ENCODE results near the gene CTDSP1.

DNA sequence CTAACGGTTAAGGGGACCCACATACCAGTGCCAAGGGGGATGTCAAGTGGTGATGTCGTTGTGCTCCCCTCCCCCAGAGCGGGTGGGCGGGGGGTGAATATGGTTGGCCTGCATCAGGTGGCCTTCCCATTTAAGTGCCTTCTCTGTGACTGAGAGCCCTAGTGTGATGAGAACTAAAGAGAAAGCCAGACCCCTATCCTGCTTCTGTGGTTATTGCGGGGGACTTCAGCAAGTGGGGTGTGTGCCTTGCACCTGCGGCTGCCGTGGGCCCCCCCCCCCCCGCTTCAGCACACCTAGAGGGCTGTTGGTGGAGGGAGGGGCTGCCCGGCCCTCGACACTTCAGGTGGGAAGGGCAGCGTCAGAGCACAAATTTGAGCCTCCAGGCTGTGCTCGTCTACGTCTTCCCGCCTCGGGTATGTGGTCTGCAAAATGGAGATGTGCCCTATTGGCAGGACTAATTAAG is 6.1 kb downstream of the CTDSP1 start:
- TF ChIP-seq CEBPB (IDR thresholded peaks at IDR 0.05) = no peak
- TF ChIP-seq KDM5A (IDR thresholded peaks at IDR 0.05) = no peak
- TF ChIP-seq, protein P1, sequence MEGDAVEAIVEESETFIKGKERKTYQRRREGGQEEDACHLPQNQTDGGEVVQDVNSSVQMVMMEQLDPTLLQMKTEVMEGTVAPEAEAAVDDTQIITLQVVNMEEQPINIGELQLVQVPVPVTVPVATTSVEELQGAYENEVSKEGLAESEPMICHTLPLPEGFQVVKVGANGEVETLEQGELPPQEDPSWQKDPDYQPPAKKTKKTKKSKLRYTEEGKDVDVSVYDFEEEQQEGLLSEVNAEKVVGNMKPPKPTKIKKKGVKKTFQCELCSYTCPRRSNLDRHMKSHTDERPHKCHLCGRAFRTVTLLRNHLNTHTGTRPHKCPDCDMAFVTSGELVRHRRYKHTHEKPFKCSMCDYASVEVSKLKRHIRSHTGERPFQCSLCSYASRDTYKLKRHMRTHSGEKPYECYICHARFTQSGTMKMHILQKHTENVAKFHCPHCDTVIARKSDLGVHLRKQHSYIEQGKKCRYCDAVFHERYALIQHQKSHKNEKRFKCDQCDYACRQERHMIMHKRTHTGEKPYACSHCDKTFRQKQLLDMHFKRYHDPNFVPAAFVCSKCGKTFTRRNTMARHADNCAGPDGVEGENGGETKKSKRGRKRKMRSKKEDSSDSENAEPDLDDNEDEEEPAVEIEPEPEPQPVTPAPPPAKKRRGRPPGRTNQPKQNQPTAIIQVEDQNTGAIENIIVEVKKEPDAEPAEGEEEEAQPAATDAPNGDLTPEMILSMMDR (IDR thresholded peaks at IDR 0.05) = no peak
- no peak for TF ChIP-seq RARB (CRISPR knock-in tag; IDR thresholded peaks at IDR 0.05)
- no peak for TF ChIP-seq RAD21 (conservative IDR thresholded peaks at IDR 0.05 in 1 of 2, IDR thresholded peaks at IDR 0.05 in 1 of 2)
- TF ChIP-seq EP300 (IDR thresholded peaks at IDR 0.05) = no peak
- TF ChIP-seq, protein P2, sequence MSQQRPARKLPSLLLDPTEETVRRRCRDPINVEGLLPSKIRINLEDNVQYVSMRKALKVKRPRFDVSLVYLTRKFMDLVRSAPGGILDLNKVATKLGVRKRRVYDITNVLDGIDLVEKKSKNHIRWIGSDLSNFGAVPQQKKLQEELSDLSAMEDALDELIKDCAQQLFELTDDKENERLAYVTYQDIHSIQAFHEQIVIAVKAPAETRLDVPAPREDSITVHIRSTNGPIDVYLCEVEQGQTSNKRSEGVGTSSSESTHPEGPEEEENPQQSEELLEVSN (IDR thresholded peaks at IDR 0.05; ENCODE audit: borderline replicate concordance, low read depth) = no peak
- TF ChIP-seq, protein P3, sequence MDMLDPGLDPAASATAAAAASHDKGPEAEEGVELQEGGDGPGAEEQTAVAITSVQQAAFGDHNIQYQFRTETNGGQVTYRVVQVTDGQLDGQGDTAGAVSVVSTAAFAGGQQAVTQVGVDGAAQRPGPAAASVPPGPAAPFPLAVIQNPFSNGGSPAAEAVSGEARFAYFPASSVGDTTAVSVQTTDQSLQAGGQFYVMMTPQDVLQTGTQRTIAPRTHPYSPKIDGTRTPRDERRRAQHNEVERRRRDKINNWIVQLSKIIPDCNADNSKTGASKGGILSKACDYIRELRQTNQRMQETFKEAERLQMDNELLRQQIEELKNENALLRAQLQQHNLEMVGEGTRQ (IDR thresholded peaks at IDR 0.05) = no peak
- TF ChIP-seq, protein P4, sequence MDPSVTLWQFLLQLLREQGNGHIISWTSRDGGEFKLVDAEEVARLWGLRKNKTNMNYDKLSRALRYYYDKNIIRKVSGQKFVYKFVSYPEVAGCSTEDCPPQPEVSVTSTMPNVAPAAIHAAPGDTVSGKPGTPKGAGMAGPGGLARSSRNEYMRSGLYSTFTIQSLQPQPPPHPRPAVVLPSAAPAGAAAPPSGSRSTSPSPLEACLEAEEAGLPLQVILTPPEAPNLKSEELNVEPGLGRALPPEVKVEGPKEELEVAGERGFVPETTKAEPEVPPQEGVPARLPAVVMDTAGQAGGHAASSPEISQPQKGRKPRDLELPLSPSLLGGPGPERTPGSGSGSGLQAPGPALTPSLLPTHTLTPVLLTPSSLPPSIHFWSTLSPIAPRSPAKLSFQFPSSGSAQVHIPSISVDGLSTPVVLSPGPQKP (IDR thresholded peaks at IDR 0.05; ENCODE audit: low read depth, low read length) = no peak
- no peak for TF ChIP-seq SMC3 (IDR thresholded peaks at IDR 0.05)
- no peak for TF ChIP-seq TP53 (CRISPR knock-in tag; IDR thresholded peaks at IDR 0.05)
- TF ChIP-seq FOSB (CRISPR knock-in tag; IDR thresholded peaks at IDR 0.05) = no peak
